Liver (tissue), 9 donors: ENCODE data around the gene PRMT7. TPM values are rescaled to one million over a fixed set of nuclear protein-coding genes. Genes with fewer than 3 reads are reported as not detected.

Source experiments
- DNase-seq: peaks from one replicate; pipeline ENCODE4 v3.0.0-alpha.2; 2017; ENCODE audit warnings: low spot score
- H3K27ac ChIP-seq, 2 donors: one replicate each; pipeline ENCODE4 v1.7.0; 2013; ENCODE audit warnings: inconsistent platforms in 2 of 2, low read length in 2 of 2, control low read depth in 1 of 2, low read depth in 1 of 2, mild to moderate bottlenecking in 1 of 2
- H3K27me3 ChIP-seq, 4 donors: one replicate each; pipeline versions ENCODE4 v1.6.1 to v1.7.0; 2013; ENCODE audit warnings: low read length in 3 of 4, inconsistent platforms in 1 of 4, mild to moderate bottlenecking in 1 of 4, moderate library complexity in 1 of 4; ENCODE audit not compliant: control insufficient read depth in 4 of 4, insufficient read depth in 4 of 4
- H3K36me3 ChIP-seq, 4 donors: one replicate each; pipeline versions ENCODE4 v1.6.1 to v1.7.0; 2013; ENCODE audit warnings: low read length in 3 of 4, mild to moderate bottlenecking in 3 of 4, low read depth in 1 of 4, moderate library complexity in 1 of 4; ENCODE audit not compliant: control insufficient read depth in 4 of 4, insufficient read depth in 3 of 4
- H3K4me1 ChIP-seq, 4 donors: one replicate each; pipeline versions ENCODE4 v1.6.1 to v1.7.0; 2013; ENCODE audit warnings: low read length in 3 of 4, mild to moderate bottlenecking in 3 of 4, moderate library complexity in 1 of 4; ENCODE audit not compliant: control insufficient read depth in 4 of 4, insufficient read depth in 4 of 4
- H3K4me3 ChIP-seq, 3 donors: one replicate each; pipeline versions ENCODE4 v1.6.1 to v1.7.0; 2013; ENCODE audit warnings: low read length in 3 of 3, control low read depth in 1 of 3, low read depth in 1 of 3, mild to moderate bottlenecking in 1 of 3
- H3K9ac ChIP-seq, 2 donors: one replicate each; pipeline ENCODE4 v1.7.0; 2013; ENCODE audit warnings: low read length in 2 of 2, mild to moderate bottlenecking in 2 of 2, moderate library complexity in 2 of 2, control low read depth in 1 of 2, low read depth in 1 of 2
- H3K9me3 ChIP-seq, 4 donors: one replicate each; pipeline versions ENCODE4 v1.6.1 to v1.7.0; 2013; ENCODE audit warnings: low read length in 3 of 4; ENCODE audit not compliant: control insufficient read depth in 4 of 4
- EGR1 ChIP-seq, 2 donors: IDR thresholded peaks; 2 replicates each; pipeline ENCODE4 v1.6.1; 2016 to 2018; ENCODE audit warnings: antibody characterized with exemption in 2 of 2, low read depth in 2 of 2
- FOXA1 ChIP-seq: IDR thresholded peaks from 2 replicates; pipeline ENCODE4 v1.6.1; 2016; ENCODE audit warnings: antibody characterized with exemption
- FOXA2 ChIP-seq: IDR thresholded peaks from 2 replicates; pipeline ENCODE4 v1.6.1; 2016; ENCODE audit warnings: antibody characterized with exemption
- GABPA ChIP-seq, 2 donors: IDR thresholded peaks in 1 of 2; conservative IDR thresholded peaks in 1 of 2; 2 replicates each; pipeline ENCODE4 v1.6.1; 2016; ENCODE audit warnings: antibody characterized with exemption in 2 of 2, mild to moderate bottlenecking in 1 of 2, moderate library complexity in 1 of 2
- HNF4A ChIP-seq, 2 donors: conservative IDR thresholded peaks; 2 replicates each; pipeline ENCODE4 v1.6.1; 2016; ENCODE audit warnings: antibody characterized with exemption in 2 of 2, mild to moderate bottlenecking in 2 of 2
- HNF4G ChIP-seq: IDR thresholded peaks from 2 replicates; pipeline ENCODE4 v1.6.1; 2016; ENCODE audit warnings: antibody characterized with exemption
- JUND ChIP-seq, 2 donors: IDR thresholded peaks; 2 replicates each; pipeline ENCODE4 v1.6.1; 2016; ENCODE audit warnings: antibody characterized with exemption in 2 of 2
- NR2F2 ChIP-seq: IDR thresholded peaks from 2 replicates; pipeline ENCODE4 v1.6.1; 2016; ENCODE audit warnings: antibody characterized with exemption
- RAD21 ChIP-seq, 2 donors: IDR thresholded peaks; 2 replicates each; pipeline ENCODE4 v1.6.1; 2016; ENCODE audit warnings: antibody characterized with exemption in 2 of 2, mild to moderate bottlenecking in 2 of 2
- RXRA ChIP-seq, 2 donors: IDR thresholded peaks; 2 replicates each; pipeline ENCODE4 v1.6.1; 2017 to 2018; ENCODE audit warnings: antibody characterized with exemption in 2 of 2, mild to moderate bottlenecking in 1 of 2
- SP1 ChIP-seq: IDR thresholded peaks from 2 replicates; pipeline ENCODE4 v1.6.1; 2018; ENCODE audit warnings: antibody characterized with exemption, mild to moderate bottlenecking
- TAF1 ChIP-seq: conservative IDR thresholded peaks from 2 replicates; pipeline ENCODE4 v1.6.1; 2016; ENCODE audit warnings: antibody characterized with exemption, mild to moderate bottlenecking
- YY1 ChIP-seq: IDR thresholded peaks from 2 replicates; pipeline ENCODE4 v1.6.1; 2016; ENCODE audit warnings: antibody characterized with exemption, mild to moderate bottlenecking
- WGBS: extraction: QIAGEN DNeasy Blood & Tissue Kit; methylation state at CpG from one replicate; pipeline ENCODE4 v1.1.7; 2013; 5-methylcytosine and 5-hydroxymethylcytosine counted together
- polyA plus RNA-seq, 2 donors: library from polyadenylated mRNA; stranded (reverse) in 1 of 2; unstranded in 1 of 2; fragments of 200-250 nt in 1 of 2; fragments of >200 nt in 1 of 2; fragmentation: Nextera tagmentation in 1 of 2; extraction: Ambion mirVana in 1 of 2; gene quantifications; one replicate each; pipeline versions ENCODE4 v1.2.1 to v1.2.3, GENCODE V29; 2013 to 2015
- total RNA-seq, 2 donors: library from RNA; depleted of rRNA; stranded (reverse); fragments of >200 nt; gene quantifications; one replicate each; pipeline ENCODE4 v1.2.3, GENCODE V29; 2014
- TF ChIP-seq, protein P1 (sequence below): fragments of 150-350 bp; IDR thresholded peaks from 2 replicates; pipeline ENCODE4 v1.5.1; 2017; ENCODE audit warnings: improper control_type of control experiment, low read depth, low read length; ENCODE audit not compliant: missing input control
- TF ChIP-seq, protein P2 (sequence below): IDR thresholded peaks from 2 replicates; pipeline ENCODE4 v1.6.1; 2016; ENCODE audit warnings: antibody characterized with exemption
- TF ChIP-seq, protein P3 (sequence below): IDR thresholded peaks from 2 replicates; pipeline ENCODE4 v1.6.1; 2016; ENCODE audit warnings: antibody characterized with exemption
- TF ChIP-seq, protein P4 (sequence below): IDR thresholded peaks from 2 replicates; pipeline ENCODE4 v1.6.1; 2016; ENCODE audit warnings: antibody characterized with exemption
- TF ChIP-seq, protein P5 (sequence below): IDR thresholded peaks from 2 replicates; pipeline ENCODE4 v1.6.1; 2016; ENCODE audit warnings: antibody characterized with exemption, mild to moderate bottlenecking
- donor health status: healthy.
- donor health status: healthy.
- donor health status: healthy.
- donor health status: healthy.
- donor health status: healthy.

PRMT7 gene
- total and polyA plus RNA-seq, 4 donors: 10.7 to 31.5 (median 17.5) TPM

DNA sequence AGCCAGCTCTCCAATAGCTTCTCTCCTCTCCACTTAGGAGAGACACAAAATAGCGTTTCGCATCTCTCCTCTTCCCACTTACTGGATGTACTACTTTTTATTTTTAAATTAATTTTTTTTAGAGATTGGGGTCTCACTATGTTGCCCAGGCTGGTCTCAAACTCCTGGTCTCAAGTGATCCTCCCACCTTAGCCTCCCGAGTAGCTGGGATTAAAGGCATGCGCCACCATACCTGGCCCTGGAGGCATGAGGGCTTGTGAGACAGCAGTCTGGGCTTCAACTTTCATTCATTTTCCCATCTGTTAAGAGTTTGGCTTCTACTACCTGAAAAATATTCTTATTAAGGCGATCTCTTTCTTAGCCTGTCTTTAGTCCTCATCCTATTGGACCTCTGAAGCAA is 18.4 kb upstream of the PRMT7 start (continued):
- TF ChIP-seq, protein P1, sequence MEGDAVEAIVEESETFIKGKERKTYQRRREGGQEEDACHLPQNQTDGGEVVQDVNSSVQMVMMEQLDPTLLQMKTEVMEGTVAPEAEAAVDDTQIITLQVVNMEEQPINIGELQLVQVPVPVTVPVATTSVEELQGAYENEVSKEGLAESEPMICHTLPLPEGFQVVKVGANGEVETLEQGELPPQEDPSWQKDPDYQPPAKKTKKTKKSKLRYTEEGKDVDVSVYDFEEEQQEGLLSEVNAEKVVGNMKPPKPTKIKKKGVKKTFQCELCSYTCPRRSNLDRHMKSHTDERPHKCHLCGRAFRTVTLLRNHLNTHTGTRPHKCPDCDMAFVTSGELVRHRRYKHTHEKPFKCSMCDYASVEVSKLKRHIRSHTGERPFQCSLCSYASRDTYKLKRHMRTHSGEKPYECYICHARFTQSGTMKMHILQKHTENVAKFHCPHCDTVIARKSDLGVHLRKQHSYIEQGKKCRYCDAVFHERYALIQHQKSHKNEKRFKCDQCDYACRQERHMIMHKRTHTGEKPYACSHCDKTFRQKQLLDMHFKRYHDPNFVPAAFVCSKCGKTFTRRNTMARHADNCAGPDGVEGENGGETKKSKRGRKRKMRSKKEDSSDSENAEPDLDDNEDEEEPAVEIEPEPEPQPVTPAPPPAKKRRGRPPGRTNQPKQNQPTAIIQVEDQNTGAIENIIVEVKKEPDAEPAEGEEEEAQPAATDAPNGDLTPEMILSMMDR: no peak
- TF ChIP-seq RXRA (IDR thresholded peaks at IDR 0.05): no peak

DNA sequence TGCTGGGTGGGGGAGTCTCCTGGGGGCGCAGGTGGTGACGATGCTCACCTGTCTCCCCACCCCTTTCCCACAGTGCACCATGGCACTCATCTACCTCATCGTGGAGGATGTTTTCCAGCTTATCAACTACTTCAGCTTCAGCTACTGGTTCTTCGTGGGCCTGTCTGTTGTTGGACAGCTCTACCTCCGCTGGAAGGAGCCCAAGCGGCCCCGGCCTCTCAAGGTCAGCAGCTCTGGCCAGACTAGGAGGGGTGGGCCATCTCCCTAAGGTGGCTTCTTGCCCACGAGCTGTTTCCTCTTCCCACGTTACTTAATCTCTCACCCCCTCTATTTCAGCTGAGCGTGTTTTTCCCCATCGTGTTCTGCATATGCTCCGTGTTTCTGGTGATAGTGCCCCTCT is 14.5 kb upstream of the PRMT7 start:
- H3K4me3 ChIP-seq: no peak overlapping the region
- no peaks in the 10 kb centered on the region for H3K4me1 ChIP-seq
- H3K36me3 ChIP-seq: peaks cover 0 to 28% (median 21%) of the 10 kb centered on the region in 4 donors
- no peaks in the 10 kb centered on the region for H3K27me3 ChIP-seq
- 80% methylated on average over 12 of the region's 12 CpGs for WGBS
- DNase-seq: no peak
- no peak overlapping the region for H3K27ac ChIP-seq
- H3K9me3 ChIP-seq: no peaks in the 10 kb centered on the region
- TF ChIP-seq TAF1: no peak
- no peak overlapping the region for H3K9ac ChIP-seq

DNA sequence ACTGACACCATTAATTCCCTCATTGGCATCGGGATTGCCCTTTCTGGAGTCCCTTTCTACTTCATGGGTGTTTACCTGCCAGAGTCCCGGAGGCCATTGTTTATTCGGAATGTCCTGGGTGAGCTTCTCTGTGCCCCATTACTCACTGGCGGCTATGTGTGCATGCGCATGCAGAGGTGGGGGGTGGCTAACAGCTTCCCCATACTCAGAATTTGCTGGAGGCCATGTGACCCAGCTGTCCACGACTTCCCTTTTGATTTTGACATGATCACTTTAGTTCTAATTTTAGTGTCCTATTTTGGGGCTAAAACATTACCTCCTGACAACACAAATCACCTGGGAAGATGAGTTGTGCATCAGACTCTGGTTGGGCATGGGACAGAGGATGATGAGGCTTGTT is 14.1 kb upstream of the PRMT7 start:
- no peak overlapping the region for H3K9ac ChIP-seq
- no peaks in the 10 kb centered on the region for H3K4me1 ChIP-seq
- no peak overlapping the region for H3K4me3 ChIP-seq
- DNase-seq: no peak
- TF ChIP-seq YY1 (no peak), RXRA (IDR thresholded peaks at IDR 0.05) (no peak), GABPA (IDR thresholded peaks at IDR 0.05 in 1 of 2, conservative IDR thresholded peaks at IDR 0.05 in 1 of 2) (no peak), SP1 (no peak), EGR1 (IDR thresholded peaks at IDR 0.05; ENCODE audit: low read depth in 2 of 2) (no peak), FOXA1 (no peak), JUND (IDR thresholded peaks at IDR 0.05) (no peak), TAF1 (no peak), RAD21 (IDR thresholded peaks at IDR 0.05) (no peak), NR2F2 (no peak), HNF4G (no peak), HNF4A (conservative IDR thresholded peaks at IDR 0.05) (no peak), FOXA2 (no peak)
- TF ChIP-seq, protein P2, sequence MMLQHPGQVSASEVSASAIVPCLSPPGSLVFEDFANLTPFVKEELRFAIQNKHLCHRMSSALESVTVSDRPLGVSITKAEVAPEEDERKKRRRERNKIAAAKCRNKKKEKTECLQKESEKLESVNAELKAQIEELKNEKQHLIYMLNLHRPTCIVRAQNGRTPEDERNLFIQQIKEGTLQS: no peak
- TF ChIP-seq, protein P3, sequence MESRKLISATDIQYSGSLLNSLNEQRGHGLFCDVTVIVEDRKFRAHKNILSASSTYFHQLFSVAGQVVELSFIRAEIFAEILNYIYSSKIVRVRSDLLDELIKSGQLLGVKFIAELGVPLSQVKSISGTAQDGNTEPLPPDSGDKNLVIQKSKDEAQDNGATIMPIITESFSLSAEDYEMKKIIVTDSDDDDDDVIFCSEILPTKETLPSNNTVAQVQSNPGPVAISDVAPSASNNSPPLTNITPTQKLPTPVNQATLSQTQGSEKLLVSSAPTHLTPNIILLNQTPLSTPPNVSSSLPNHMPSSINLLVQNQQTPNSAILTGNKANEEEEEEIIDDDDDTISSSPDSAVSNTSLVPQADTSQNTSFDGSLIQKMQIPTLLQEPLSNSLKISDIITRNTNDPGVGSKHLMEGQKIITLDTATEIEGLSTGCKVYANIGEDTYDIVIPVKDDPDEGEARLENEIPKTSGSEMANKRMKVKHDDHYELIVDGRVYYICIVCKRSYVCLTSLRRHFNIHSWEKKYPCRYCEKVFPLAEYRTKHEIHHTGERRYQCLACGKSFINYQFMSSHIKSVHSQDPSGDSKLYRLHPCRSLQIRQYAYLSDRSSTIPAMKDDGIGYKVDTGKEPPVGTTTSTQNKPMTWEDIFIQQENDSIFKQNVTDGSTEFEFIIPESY: no peak
- TF ChIP-seq, protein P4, sequence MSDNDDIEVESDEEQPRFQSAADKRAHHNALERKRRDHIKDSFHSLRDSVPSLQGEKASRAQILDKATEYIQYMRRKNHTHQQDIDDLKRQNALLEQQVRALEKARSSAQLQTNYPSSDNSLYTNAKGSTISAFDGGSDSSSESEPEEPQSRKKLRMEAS: no peak
- TF ChIP-seq, protein P5, sequence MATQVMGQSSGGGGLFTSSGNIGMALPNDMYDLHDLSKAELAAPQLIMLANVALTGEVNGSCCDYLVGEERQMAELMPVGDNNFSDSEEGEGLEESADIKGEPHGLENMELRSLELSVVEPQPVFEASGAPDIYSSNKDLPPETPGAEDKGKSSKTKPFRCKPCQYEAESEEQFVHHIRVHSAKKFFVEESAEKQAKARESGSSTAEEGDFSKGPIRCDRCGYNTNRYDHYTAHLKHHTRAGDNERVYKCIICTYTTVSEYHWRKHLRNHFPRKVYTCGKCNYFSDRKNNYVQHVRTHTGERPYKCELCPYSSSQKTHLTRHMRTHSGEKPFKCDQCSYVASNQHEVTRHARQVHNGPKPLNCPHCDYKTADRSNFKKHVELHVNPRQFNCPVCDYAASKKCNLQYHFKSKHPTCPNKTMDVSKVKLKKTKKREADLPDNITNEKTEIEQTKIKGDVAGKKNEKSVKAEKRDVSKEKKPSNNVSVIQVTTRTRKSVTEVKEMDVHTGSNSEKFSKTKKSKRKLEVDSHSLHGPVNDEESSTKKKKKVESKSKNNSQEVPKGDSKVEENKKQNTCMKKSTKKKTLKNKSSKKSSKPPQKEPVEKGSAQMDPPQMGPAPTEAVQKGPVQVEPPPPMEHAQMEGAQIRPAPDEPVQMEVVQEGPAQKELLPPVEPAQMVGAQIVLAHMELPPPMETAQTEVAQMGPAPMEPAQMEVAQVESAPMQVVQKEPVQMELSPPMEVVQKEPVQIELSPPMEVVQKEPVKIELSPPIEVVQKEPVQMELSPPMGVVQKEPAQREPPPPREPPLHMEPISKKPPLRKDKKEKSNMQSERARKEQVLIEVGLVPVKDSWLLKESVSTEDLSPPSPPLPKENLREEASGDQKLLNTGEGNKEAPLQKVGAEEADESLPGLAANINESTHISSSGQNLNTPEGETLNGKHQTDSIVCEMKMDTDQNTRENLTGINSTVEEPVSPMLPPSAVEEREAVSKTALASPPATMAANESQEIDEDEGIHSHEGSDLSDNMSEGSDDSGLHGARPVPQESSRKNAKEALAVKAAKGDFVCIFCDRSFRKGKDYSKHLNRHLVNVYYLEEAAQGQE: no peak
- TF ChIP-seq, protein P1: no peak
- H3K9me3 ChIP-seq: no peaks in the 10 kb centered on the region
- H3K27ac ChIP-seq: no peak overlapping the region
- H3K36me3 ChIP-seq: peaks cover 0 to 32% (median 24%) of the 10 kb centered on the region in 4 donors
- H3K27me3 ChIP-seq: no peaks in the 10 kb centered on the region
- 89% methylated on average over 6 of the region's 6 CpGs for WGBS
